ENCODE data around the gene SULT1C4. TPM values are rescaled to one million over a fixed set of nuclear protein-coding genes. Genes with fewer than 3 reads are reported as not detected.

The SULT1C4 gene
- total RNA-seq, 1 experiment from 2014 or later: not detected

- no peak overlapping the region for H3K27ac Mint-ChIP-seq (ENCODE audit: unreplicated experiment)
- intact Hi-C loops (cut with micrococcal nuclease; ENCODE audit: unreplicated experiment): no loop called here
- no peak overlapping the region for H3K4me3 Mint-ChIP-seq (ENCODE audit: low read depth, unreplicated experiment)
- no peaks in the 10 kb centered on the region for H3K27me3 Mint-ChIP-seq (ENCODE audit: unreplicated experiment)
- H3K36me3 Mint-ChIP-seq (ENCODE audit: insufficient read depth, unreplicated experiment): peaks cover 8% of the 10 kb centered on the region
- no peak for TF ChIP-seq CTCF (IDR thresholded peaks at IDR 0.05; ENCODE audit: unreplicated experiment)
- no TSS peak for BruUV-seq (replicated peaks)
- CTCF ChIA-PET: no interaction called here
- H3K4me1 Mint-ChIP-seq (ENCODE audit: low read depth, unreplicated experiment): peaks cover 18% of the 10 kb centered on the region
- no peak for DNase-seq
- H3K9me3 Mint-ChIP-seq (ENCODE audit: low read depth, unreplicated experiment): no peaks in the 10 kb centered on the region
These were observed 16.8 kb upstream of the SULT1C4 start for GRCh38 chr2:108360776-108361468.

GRCh38 chr2:108363024-108363907, 14.5 kb upstream of the SULT1C4 start:
- no peaks in the 10 kb centered on the region for H3K27me3 Mint-ChIP-seq (ENCODE audit: unreplicated experiment)
- peak overlapping the region; percentile 13 for H3K27ac Mint-ChIP-seq (ENCODE audit: unreplicated experiment)
- no TSS peak for BruUV-seq (replicated peaks)
- H3K4me3 Mint-ChIP-seq (ENCODE audit: low read depth, unreplicated experiment): no peak overlapping the region
- no peak for DNase-seq
- intact Hi-C loops (cut with micrococcal nuclease; ENCODE audit: unreplicated experiment): no loop called here
- H3K36me3 Mint-ChIP-seq (ENCODE audit: insufficient read depth, unreplicated experiment): peaks cover 8% of the 10 kb centered on the region
- CTCF ChIA-PET: interaction anchor here (0.6 to 0.8 kb wide), 2 partner anchors 179 to 232 kb away, joined by 5 to 7 read pairs; no protein-coding TSS in a partner anchor
- no peak for TF ChIP-seq CTCF (IDR thresholded peaks at IDR 0.05; ENCODE audit: unreplicated experiment)
- H3K9me3 Mint-ChIP-seq (ENCODE audit: low read depth, unreplicated experiment): no peaks in the 10 kb centered on the region
- H3K4me1 Mint-ChIP-seq (ENCODE audit: low read depth, unreplicated experiment): peaks cover 18% of the 10 kb centered on the region

- no peak overlapping the region for H3K4me3 Mint-ChIP-seq (ENCODE audit: low read depth, unreplicated experiment)
- no peak for DNase-seq
- intact Hi-C loops (cut with micrococcal nuclease; ENCODE audit: unreplicated experiment): no loop called here
- peaks cover 18% of the 10 kb centered on the region for H3K4me1 Mint-ChIP-seq (ENCODE audit: low read depth, unreplicated experiment)
- TF ChIP-seq CTCF (IDR thresholded peaks at IDR 0.05; ENCODE audit: unreplicated experiment): no peak
- H3K36me3 Mint-ChIP-seq (ENCODE audit: insufficient read depth, unreplicated experiment): peaks cover 8% of the 10 kb centered on the region
- H3K27ac Mint-ChIP-seq (ENCODE audit: unreplicated experiment): peak overlapping the region; percentile 13
- H3K27me3 Mint-ChIP-seq (ENCODE audit: unreplicated experiment): no peaks in the 10 kb centered on the region
- BruUV-seq (replicated peaks): no TSS peak
- no peaks in the 10 kb centered on the region for H3K9me3 Mint-ChIP-seq (ENCODE audit: low read depth, unreplicated experiment)
- CTCF ChIA-PET: interaction anchor here (0.8 kb wide), 1 partner anchor 178 kb away, joined by 7 read pairs; no protein-coding TSS in a partner anchor
These were observed 13.9 kb upstream of the SULT1C4 start for GRCh38 chr2:108363908-108364225.

GRCh38 chr2:108364676-108365297, 13.0 kb upstream of the SULT1C4 start:
- Mint-ChIP-seq H3K4me1 (ENCODE audit: low read depth, unreplicated experiment) (peaks cover 18% of the 10 kb centered on the region), H3K36me3 (ENCODE audit: insufficient read depth, unreplicated experiment) (peaks cover 8% of the 10 kb centered on the region), H3K27ac (ENCODE audit: unreplicated experiment) (no peak overlapping the region), H3K9me3 (ENCODE audit: low read depth, unreplicated experiment) (no peaks in the 10 kb centered on the region), H3K27me3 (ENCODE audit: unreplicated experiment) (no peaks in the 10 kb centered on the region), H3K4me3 (ENCODE audit: low read depth, unreplicated experiment) (no peak overlapping the region)
- no peak for DNase-seq
- CTCF ChIA-PET: no interaction called here
- TF ChIP-seq CTCF (IDR thresholded peaks at IDR 0.05; ENCODE audit: unreplicated experiment): no peak
- intact Hi-C loops (cut with micrococcal nuclease; ENCODE audit: unreplicated experiment): no loop called here
- BruUV-seq (replicated peaks): no TSS peak

Data from Calu3 (cell line).